GM19099 (cell line): ENCODE measurements around the gene AZGP1.
A peak's percentile ranks its signal among the peaks of the same experiment; 100 is the strongest.

Source experiments
- POLR2A ChIP-seq: IDR thresholded peaks from 3 replicates; pipeline ENCODE4 v1.6.1; 2011; ENCODE audit warnings: low read depth; ENCODE audit not compliant: insufficient read length; ENCODE audit errors: extremely low read depth

Gene AZGP1

GRCh38 chr7:99975782-99976521, at the start of gene AZGP1:
Gene AZGP1, minus strand, starts transcription at chr7:99976031. Its CDS starts 11 bp downstream, at chr7:99976020.
- TF ChIP-seq POLR2A = no peak

GRCh38 chr7:100024020-100024619, 48.3 kb upstream of the AZGP1 start:
- no peak for TF ChIP-seq POLR2A

GRCh38 chr7:100023526-100023925, 47.7 kb upstream of the AZGP1 start:
- no peak for TF ChIP-seq POLR2A

- no peak for TF ChIP-seq POLR2A
Observed at GRCh38 chr7:100022621-100023020, 46.8 kb upstream of the AZGP1 start.

GRCh38 chr7:100021297-100021696, 45.5 kb upstream of the AZGP1 start:
- TF ChIP-seq POLR2A = no peak

- no peak for TF ChIP-seq POLR2A
Observed at GRCh38 chr7:100019908-100020307, 44.1 kb upstream of the AZGP1 start.

GRCh38 chr7:100017875-100018274, 42.0 kb upstream of the AZGP1 start:
- TF ChIP-seq POLR2A = no peak

GRCh38 chr7:100017300-100017699, 41.5 kb upstream of the AZGP1 start:
- no peak for TF ChIP-seq POLR2A

GRCh38 chr7:100016215-100016901, 40.5 kb upstream of the AZGP1 start:
- TF ChIP-seq POLR2A = no peak

- peak; percentile 92 for TF ChIP-seq POLR2A
Observed at GRCh38 chr7:100015232-100016214, 39.7 kb upstream of the AZGP1 start, which contains the start of gene ZKSCAN1. Gene ZKSCAN1, plus strand, starts transcription at chr7:100015596. Its CDS starts 7,911 bp downstream, at chr7:100023507.

- no peak for TF ChIP-seq POLR2A
Observed at GRCh38 chr7:100013328-100013676, 37.5 kb upstream of the AZGP1 start.

GRCh38 chr7:100011516-100011915, 35.7 kb upstream of the AZGP1 start:
- no peak for TF ChIP-seq POLR2A

GRCh38 chr7:100010901-100011300, 35.1 kb upstream of the AZGP1 start:
- no peak for TF ChIP-seq POLR2A

- TF ChIP-seq POLR2A = no peak
Observed at GRCh38 chr7:100008525-100008924, 32.7 kb upstream of the AZGP1 start.

GRCh38 chr7:100007887-100008286, 32.1 kb upstream of the AZGP1 start:
- TF ChIP-seq POLR2A = no peak
